ENCODE measurements around the gene PSORS1C2. TPM values are rescaled to one million over a fixed set of nuclear protein-coding genes. Genes with fewer than 3 reads are reported as not detected.
"Not testable (repeated sequence)": the region's sequence is repeated elsewhere in the genome, so short reads cannot be mapped to it uniquely, and the experiment has no call there.

The PSORS1C2 gene
- total and polyA plus RNA-seq, 4 donors: not detected

DNA sequence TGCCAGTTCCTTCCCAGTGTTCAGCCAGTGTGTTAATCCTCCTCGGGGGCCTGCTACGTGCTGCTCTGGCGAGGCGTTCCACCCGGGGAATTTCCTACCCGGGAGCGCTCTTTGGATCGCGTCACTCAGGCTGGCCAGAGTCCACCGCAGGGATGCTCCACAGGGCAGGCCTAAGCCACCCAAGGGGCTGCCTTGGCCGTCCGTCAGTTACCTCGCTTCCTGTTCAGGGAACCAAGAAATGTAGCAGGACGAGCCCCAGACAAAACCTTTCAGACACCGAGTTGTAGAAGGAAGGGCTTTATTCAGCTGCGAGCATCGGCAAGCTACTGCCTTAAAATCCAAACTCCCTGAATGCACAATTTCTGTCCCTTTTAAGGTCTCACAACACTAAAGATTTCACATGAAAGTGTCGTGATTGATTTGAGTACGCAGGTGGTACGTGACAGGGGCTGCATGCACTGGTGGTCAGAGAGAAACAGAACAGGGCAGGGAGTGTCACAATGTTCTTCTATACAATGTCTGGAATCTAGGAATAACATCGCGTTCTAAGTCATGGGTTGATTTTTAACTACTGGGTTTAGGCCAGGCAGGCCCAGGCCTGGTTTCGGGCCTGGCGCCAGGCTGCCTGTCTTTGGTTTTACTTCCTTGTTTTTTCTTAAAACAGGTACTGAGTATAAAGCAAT lies 47.3 kb upstream of the PSORS1C2 start:
- H3K36me3 ChIP-seq (ENCODE audit: control insufficient read depth in 4 of 4, insufficient read depth in 3 of 4, low read depth in 1 of 4, low read length in 3 of 4): no peaks in the 10 kb centered on the region
- TF ChIP-seq ATF3 (IDR thresholded peaks at IDR 0.05): no peak
- TF ChIP-seq HNF4A (conservative IDR thresholded peaks at IDR 0.05): peak; percentile 68 to 72
- peak; percentile 46 for TF ChIP-seq REST (IDR thresholded peaks at IDR 0.05)
- no peak for TF ChIP-seq GABPA (IDR thresholded peaks at IDR 0.05 in 1 of 2, conservative IDR thresholded peaks at IDR 0.05 in 1 of 2)
- TF ChIP-seq, protein P1, sequence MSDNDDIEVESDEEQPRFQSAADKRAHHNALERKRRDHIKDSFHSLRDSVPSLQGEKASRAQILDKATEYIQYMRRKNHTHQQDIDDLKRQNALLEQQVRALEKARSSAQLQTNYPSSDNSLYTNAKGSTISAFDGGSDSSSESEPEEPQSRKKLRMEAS (IDR thresholded peaks at IDR 0.05): peak; percentile 20
- TF ChIP-seq SP1 (IDR thresholded peaks at IDR 0.05): peak; percentile 29
- peak; percentile 30 to 34 for TF ChIP-seq RXRA (IDR thresholded peaks at IDR 0.05)
- H3K4me1 ChIP-seq (ENCODE audit: control insufficient read depth in 4 of 4, insufficient read depth in 4 of 4, low read length in 3 of 4): peaks cover 0 to 2% (median 1%) of the 10 kb centered on the region in 4 donors
- no peak for DNase-seq (ENCODE audit: low spot score)
- 27% methylated on average over 24 of the region's 24 CpGs for WGBS
- H3K27ac ChIP-seq (ENCODE audit: low read depth in 1 of 2, low read length in 2 of 2): peak overlapping the region; percentile 78 to 92
- no peaks in the 10 kb centered on the region for H3K9me3 ChIP-seq (ENCODE audit: control insufficient read depth in 4 of 4, low read length in 3 of 4)
- no peaks in the 10 kb centered on the region for H3K27me3 ChIP-seq (ENCODE audit: control insufficient read depth in 4 of 4, insufficient read depth in 4 of 4, low read length in 3 of 4)
- H3K4me3 ChIP-seq (ENCODE audit: low read depth in 1 of 3, low read length in 3 of 3): peak overlapping the region in 2 of 3 donors; percentile 37 to 47
- peak overlapping the region; percentile 8 to 96 for H3K9ac ChIP-seq (ENCODE audit: low read depth in 1 of 2, low read length in 2 of 2)

- H3K4me1 ChIP-seq (ENCODE audit: control insufficient read depth in 4 of 4, insufficient read depth in 4 of 4, low read length in 3 of 4); H3K9me3 ChIP-seq (ENCODE audit: control insufficient read depth in 4 of 4, low read length in 3 of 4); H3K36me3 ChIP-seq (ENCODE audit: control insufficient read depth in 4 of 4, insufficient read depth in 3 of 4, low read depth in 1 of 4, low read length in 3 of 4); H3K27me3 ChIP-seq (ENCODE audit: control insufficient read depth in 4 of 4, insufficient read depth in 4 of 4, low read length in 3 of 4); DNase-seq (ENCODE audit: low spot score): not testable (repeated sequence)
- Histone ChIP-seq H3K9ac (ENCODE audit: low read depth in 1 of 2, low read length in 2 of 2) (peak overlapping the region; percentile 8 to 84), H3K27ac (ENCODE audit: low read depth in 1 of 2, low read length in 2 of 2) (peak overlapping the region; percentile 78 to 92), H3K4me3 (ENCODE audit: low read depth in 1 of 3, low read length in 3 of 3) (peak overlapping the region in 2 of 3 donors; percentile 37 to 47)
- WGBS: 35% methylated on average over 4 of the region's 4 CpGs
These were observed 46.8 kb upstream of the PSORS1C2 start for GRCh38 chr6:31185695-31186051.

DNA sequence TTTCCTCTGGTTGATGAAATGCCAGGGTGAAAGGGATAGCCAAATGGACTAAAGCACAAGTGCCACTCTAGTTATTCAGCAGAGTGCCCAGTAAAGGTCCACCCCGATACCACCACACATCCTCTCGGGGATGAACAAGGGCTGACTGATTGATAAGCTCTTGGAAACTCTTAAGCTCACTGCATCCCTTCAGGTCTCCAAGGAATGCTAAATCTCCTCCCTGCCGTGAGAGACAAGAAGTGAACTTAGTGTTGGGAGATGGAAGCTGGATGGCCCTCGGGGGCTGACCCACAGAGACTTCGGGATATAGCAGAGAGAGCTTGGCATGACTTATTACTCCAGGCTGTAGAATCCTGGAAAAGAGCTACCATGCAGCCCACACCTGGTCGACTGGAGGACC lies 45.0 kb upstream of the PSORS1C2 start:
- not testable (repeated sequence) for H3K27ac ChIP-seq (ENCODE audit: low read depth in 1 of 2, low read length in 2 of 2)

DNA sequence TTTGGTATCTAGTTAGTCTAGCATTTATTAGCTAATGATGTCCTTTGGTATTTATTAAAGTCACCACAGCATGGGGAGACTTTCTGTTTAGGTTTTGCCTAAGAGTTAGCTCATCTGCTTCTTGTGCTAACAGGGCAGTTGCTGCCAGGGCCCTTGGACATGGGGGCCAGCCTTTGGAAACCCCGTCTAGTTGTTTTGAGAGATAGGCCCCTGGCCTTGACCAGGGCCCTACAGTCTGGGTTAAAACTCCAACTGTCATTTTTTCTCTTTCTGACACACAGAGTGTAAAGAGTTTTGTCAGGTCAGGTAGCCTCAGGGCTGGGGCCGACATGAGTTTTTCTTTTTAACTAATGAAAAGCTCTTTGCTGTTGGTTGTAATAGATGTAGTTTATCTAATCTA lies 44.4 kb upstream of the PSORS1C2 start:
- not testable (repeated sequence) for DNase-seq (ENCODE audit: low spot score); H3K9me3 ChIP-seq (ENCODE audit: control insufficient read depth in 4 of 4, low read length in 3 of 4); H3K36me3 ChIP-seq (ENCODE audit: control insufficient read depth in 4 of 4, insufficient read depth in 3 of 4, low read depth in 1 of 4, low read length in 3 of 4); H3K4me3 ChIP-seq (ENCODE audit: low read depth in 1 of 3, low read length in 3 of 3); H3K4me1 ChIP-seq (ENCODE audit: control insufficient read depth in 4 of 4, insufficient read depth in 4 of 4, low read length in 3 of 4); H3K27ac ChIP-seq (ENCODE audit: low read depth in 1 of 2, low read length in 2 of 2); H3K9ac ChIP-seq (ENCODE audit: low read depth in 1 of 2, low read length in 2 of 2); H3K27me3 ChIP-seq (ENCODE audit: control insufficient read depth in 4 of 4, insufficient read depth in 4 of 4, low read length in 3 of 4)
- WGBS: 31% methylated on average over 2 of the region's 2 CpGs

More for the DNA sequence above, 45.0 kb upstream of the PSORS1C2 start:
- not testable (repeated sequence) for H3K27me3 ChIP-seq (ENCODE audit: control insufficient read depth in 4 of 4, insufficient read depth in 4 of 4, low read length in 3 of 4); H3K9me3 ChIP-seq (ENCODE audit: control insufficient read depth in 4 of 4, low read length in 3 of 4); H3K9ac ChIP-seq (ENCODE audit: low read depth in 1 of 2, low read length in 2 of 2); H3K4me1 ChIP-seq (ENCODE audit: control insufficient read depth in 4 of 4, insufficient read depth in 4 of 4, low read length in 3 of 4); H3K4me3 ChIP-seq (ENCODE audit: low read depth in 1 of 3, low read length in 3 of 3); DNase-seq (ENCODE audit: low spot score); H3K36me3 ChIP-seq (ENCODE audit: control insufficient read depth in 4 of 4, insufficient read depth in 3 of 4, low read depth in 1 of 4, low read length in 3 of 4)
- WGBS: 76% methylated on average over 6 of the region's 6 CpGs

Data from liver (tissue), 9 donors.